OCI-M2 (cell line): ENCODE results near the gene POLD2.

Experiments
- DNase-seq: peaks from one replicate; lab custom pipeline; 2025; ENCODE audit not compliant: unreplicated experiment; lab: John Stamatoyannopoulos, UW

The POLD2 gene

GRCh38 chr7:44082541-44083207, 40.7 kb downstream of the POLD2 start:
- DNase-seq = peak; percentile 53

- no peak for DNase-seq
These were observed 42.0 kb downstream of the POLD2 start for GRCh38 chr7:44081266-44081748.

- no peak for DNase-seq
These were observed 42.6 kb downstream of the POLD2 start for GRCh38 chr7:44080686-44081265.

- no peak for DNase-seq
These were observed 43.2 kb downstream of the POLD2 start for GRCh38 chr7:44080118-44080517.

GRCh38 chr7:44079331-44080021, 43.9 kb downstream of the POLD2 start:
- no peak for DNase-seq

DNA sequence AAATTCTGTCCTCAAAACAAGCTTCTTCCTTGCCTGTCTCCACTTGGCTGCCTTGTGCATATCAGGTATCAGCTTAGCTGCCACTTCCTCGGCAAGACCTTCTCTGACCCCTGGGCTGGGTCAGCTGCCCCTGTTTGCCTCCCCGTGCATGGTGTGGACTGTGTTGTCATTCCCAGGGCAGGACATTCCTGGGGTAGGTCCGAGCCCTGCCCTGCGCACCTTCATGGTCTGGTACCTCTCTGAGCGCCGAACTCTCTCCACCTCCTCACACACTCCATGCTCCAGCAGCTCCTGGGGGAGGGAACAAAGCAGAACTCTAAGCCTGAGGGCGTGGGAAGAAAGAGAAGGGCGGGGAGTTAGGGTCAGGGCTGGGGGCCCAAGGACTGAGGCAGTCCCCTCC, 44.8 kb downstream of the POLD2 start:
- no peak for DNase-seq

GRCh38 chr7:44077681-44078091, 45.7 kb downstream of the POLD2 start:
- no peak for DNase-seq

- no peak for DNase-seq
These were observed 46.3 kb downstream of the POLD2 start for GRCh38 chr7:44077061-44077460.

GRCh38 chr7:44076101-44076895, 47.0 kb downstream of the POLD2 start:
- DNase-seq = no peak

- DNase-seq = no peak
These were observed 47.9 kb downstream of the POLD2 start for GRCh38 chr7:44075296-44076075.

- no peak for DNase-seq
These were observed 49.0 kb downstream of the POLD2 start for GRCh38 chr7:44074349-44074695.

GRCh38 chr7:44073664-44074348, 49.5 kb downstream of the POLD2 start:
- no peak for DNase-seq

- DNase-seq = no peak
These were observed 50.8 kb downstream of the POLD2 start for GRCh38 chr7:44072364-44073231.

DNA sequence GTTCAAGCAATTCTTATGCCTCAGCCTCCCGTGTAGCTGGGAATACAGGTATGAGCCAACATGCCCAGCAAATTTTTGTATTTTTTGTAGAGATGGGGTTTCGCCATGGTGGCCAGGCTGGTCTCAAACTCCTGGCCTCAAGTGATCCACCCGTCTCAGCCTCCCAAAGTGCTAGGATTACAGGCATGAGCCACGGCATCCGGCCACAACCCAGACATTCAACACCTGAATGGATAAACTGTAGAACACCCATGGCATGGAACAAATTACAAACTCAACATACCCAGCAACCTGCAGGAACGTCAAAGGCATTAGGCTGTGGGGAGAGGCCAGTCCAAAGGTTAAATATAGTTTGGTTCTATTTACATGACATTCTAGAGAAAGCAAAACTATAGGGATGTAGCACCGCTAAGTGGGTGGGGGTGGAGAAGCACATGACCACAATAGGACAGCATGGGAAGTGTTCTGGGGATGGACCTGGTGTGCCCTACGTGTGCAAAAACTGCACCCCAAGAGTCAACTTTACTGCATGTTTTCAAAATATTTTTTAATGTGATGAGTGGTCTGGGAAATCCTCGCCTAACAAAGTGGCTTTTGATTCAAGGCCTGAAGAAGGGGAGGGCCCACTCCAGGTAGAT, 51.5 kb downstream of the POLD2 start:
- no peak for DNase-seq

GRCh38 chr7:44068054-44068453, 55.3 kb downstream of the POLD2 start:
- no peak for DNase-seq

GRCh38 chr7:44067064-44067951, 56.0 kb downstream of the POLD2 start:
- DNase-seq = no peak

DNA sequence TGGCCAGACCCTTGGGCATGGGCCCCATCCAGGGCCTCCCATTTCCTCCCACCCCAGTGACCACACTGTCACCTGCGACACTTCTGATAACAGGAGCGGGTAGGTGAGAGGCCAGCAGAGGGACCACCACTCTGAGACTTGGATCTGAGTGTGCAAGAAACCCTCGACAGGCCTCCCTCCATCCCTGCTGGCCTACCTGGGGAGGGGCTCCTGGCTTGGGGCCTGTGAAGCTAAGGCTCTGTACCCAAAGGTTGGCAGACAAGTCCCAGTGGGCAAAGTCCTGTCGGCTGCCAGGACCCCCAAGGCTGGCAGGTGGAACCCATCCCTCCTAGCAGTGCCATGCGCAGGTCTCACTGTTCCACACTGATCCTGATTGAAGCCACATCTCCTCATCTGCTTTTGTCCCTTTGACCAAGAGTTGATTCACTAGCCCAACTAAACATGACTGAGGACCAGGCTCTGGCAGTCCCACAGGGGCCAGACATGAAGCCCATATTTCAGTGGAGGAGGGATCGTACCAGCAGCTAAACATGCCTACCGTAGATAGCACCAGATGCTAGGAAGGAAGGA, 56.8 kb downstream of the POLD2 start:
- no peak for DNase-seq

- DNase-seq = no peak
These were observed 57.3 kb downstream of the POLD2 start for GRCh38 chr7:44066111-44066460.
